H1 (cell line): ENCODE measurements around the gene DNAH12. TPM values are rescaled to one million over a fixed set of nuclear protein-coding genes. Genes with fewer than 3 reads are reported as not detected.

ENCODE experiments used
- CTCF ChIA-PET: fragments of 300-600 bp; sonication (Branson Sonifier 250); formaldehyde crosslinking; loops from one replicate; lab custom pipeline; 2021; ENCODE audit not compliant: partially characterized antibody; lab: Charles Lee
- POLR2A ChIA-PET: fragments of 300-600 bp; sonication (Branson Sonifier 250); formaldehyde crosslinking; loops from one replicate; lab custom pipeline; 2021; ENCODE audit warnings: inconsistent platforms; ENCODE audit not compliant: partially characterized antibody; lab: Charles Lee
- DNase-seq, 2 experiments: peaks; one replicate each; pipeline versions ENCODE4 v3.0.0 to v3.0.0-alpha.2; 2010 to 2022; ENCODE audit warnings: low spot score in 2 of 2, low read depth in 1 of 2, mixed read lengths in 1 of 2
- FAIRE-seq: peaks from 2 replicates; lab custom pipeline; 2011; peaks lifted over from hg19 to GRCh38; lab: Jason Lieb, UNC
- H2AFZ ChIP-seq: 2 replicates; pipeline ENCODE4 v1.8.1; 2012; ENCODE audit warnings: low read length, inconsistent platforms
- H2AK5ac ChIP-seq: 2 replicates; pipeline ENCODE4 v1.6.1; 2013; ENCODE audit warnings: low read depth, low read length
- H2BK120ac ChIP-seq: replicated peaks from 2 replicates; pipeline ENCODE3; 2013; ENCODE audit warnings: low read depth, low read length, inconsistent platforms
- H2BK12ac ChIP-seq: 2 replicates; pipeline ENCODE4 v1.6.1; 2013; ENCODE audit warnings: low read depth, low read length
- H2BK15ac ChIP-seq: 2 replicates; pipeline ENCODE4 v1.6.1; 2013; ENCODE audit warnings: low read length
- H2BK20ac ChIP-seq: 2 replicates; pipeline ENCODE4 v1.6.1; 2013; ENCODE audit warnings: low read length
- H2BK5ac ChIP-seq: 2 replicates; pipeline ENCODE4 v1.6.1; 2013; ENCODE audit warnings: low read depth, low read length
- H3K14ac ChIP-seq: 2 replicates; pipeline ENCODE4 v1.6.1; 2013; ENCODE audit warnings: inconsistent platforms; ENCODE audit not compliant: insufficient read length
- H3K18ac ChIP-seq: 2 replicates; pipeline ENCODE4 v1.6.1; 2013; ENCODE audit warnings: low read length; ENCODE audit errors: extremely low read depth
- H3K23ac ChIP-seq: 2 replicates; pipeline ENCODE4 v1.6.1; 2013; ENCODE audit warnings: inconsistent platforms; ENCODE audit not compliant: insufficient read length
- H3K23me2 ChIP-seq: 2 replicates; pipeline ENCODE4 v1.6.1; 2013; ENCODE audit warnings: low read depth, low read length
- H3K27ac ChIP-seq: 2 replicates; pipeline ENCODE4 v1.6.1; 2011; ENCODE audit warnings: low read depth, low read length, inconsistent platforms
- H3K27me3 ChIP-seq, 4 experiments: replicated peaks in 1 of 4; 1 replicate in 1 of 4; 2 replicates in 3 of 4; pipeline versions ENCODE4 v1.6.1 to v1.8.1; 2011 to 2013; ENCODE audit warnings: low read length in 3 of 4, mild to moderate bottlenecking in 3 of 4, inconsistent platforms in 2 of 4, mixed read lengths in 2 of 4, moderate library complexity in 1 of 4; ENCODE audit not compliant: control insufficient read depth in 3 of 4, insufficient read depth in 3 of 4; ENCODE audit errors: extremely low read depth in 1 of 4
- H3K36me3 ChIP-seq, 4 experiments: 2 replicates each; pipeline versions ENCODE4 v1.6.1 to v1.8.1; 2011 to 2013; ENCODE audit warnings: mild to moderate bottlenecking in 4 of 4, low read length in 3 of 4, moderate library complexity in 2 of 4, control low read depth in 1 of 4, inconsistent platforms in 1 of 4; ENCODE audit not compliant: insufficient read depth in 4 of 4, control insufficient read depth in 2 of 4
- H3K4ac ChIP-seq: replicated peaks from 2 replicates; pipeline ENCODE3; 2013; ENCODE audit warnings: low read length, low read depth, mixed read lengths, inconsistent platforms; ENCODE audit not compliant: insufficient read length
- H3K4me1 ChIP-seq, 4 experiments: replicated peaks in 1 of 4; 1 replicate in 1 of 4; 2 replicates in 3 of 4; pipeline versions ENCODE4 v1.6.1 to v1.8.1; 2011 to 2013; ENCODE audit warnings: low read length in 3 of 4, inconsistent platforms in 2 of 4, mixed read lengths in 1 of 4; ENCODE audit not compliant: insufficient read depth in 4 of 4, control insufficient read depth in 3 of 4
- H3K4me2 ChIP-seq, 2 experiments: 2 replicates each; pipeline versions ENCODE4 v1.6.1 to v1.8.1; 2011 to 2013; ENCODE audit warnings: low read depth in 2 of 2, low read length in 2 of 2, control low read depth in 1 of 2, inconsistent platforms in 1 of 2, mild to moderate bottlenecking in 1 of 2; ENCODE audit not compliant: insufficient read depth in 1 of 2
- H3K4me3 ChIP-seq, 4 experiments: fragments of 200-600, 300-600 bp in 1 of 4; sonication (generic), shearing (Covaris generic), sonication (Bioruptor Twin) in 1 of 4; 2 replicates each; pipeline versions ENCODE4 v1.5.1 to v1.8.1; 2011 to 2016; ENCODE audit warnings: low read length in 4 of 4, low read depth in 3 of 4, control low read depth in 2 of 4, inconsistent platforms in 2 of 4, mild to moderate bottlenecking in 2 of 4, mixed read lengths in 1 of 4, moderate library complexity in 1 of 4; ENCODE audit not compliant: insufficient read depth in 2 of 4; ENCODE audit errors: extremely low read depth in 1 of 4
- H3K56ac ChIP-seq: replicated peaks from 2 replicates; pipeline ENCODE3; 2013; ENCODE audit warnings: low read depth, mild to moderate bottlenecking, mixed read lengths, low read length, inconsistent platforms; ENCODE audit not compliant: insufficient read length
- H3K79me1 ChIP-seq: 2 replicates; pipeline ENCODE4 v1.6.1; 2013; ENCODE audit warnings: low read depth, low read length, control low read depth
- H3K79me2 ChIP-seq, 2 experiments: 2 replicates each; pipeline versions ENCODE4 v1.6.1 to v1.8.1; 2012 to 2013; ENCODE audit warnings: low read length in 2 of 2, mild to moderate bottlenecking in 2 of 2, inconsistent platforms in 1 of 2; ENCODE audit not compliant: insufficient read depth in 2 of 2, control insufficient read depth in 1 of 2
- H3K9ac ChIP-seq, 4 experiments: replicated peaks in 1 of 4; 1 replicate in 1 of 4; 2 replicates in 3 of 4; pipeline versions ENCODE4 v1.6.1 to v1.8.1; 2011 to 2013; ENCODE audit warnings: low read depth in 3 of 4, low read length in 3 of 4, control low read depth in 2 of 4, mild to moderate bottlenecking in 2 of 4, moderate library complexity in 2 of 4, inconsistent platforms in 1 of 4; ENCODE audit errors: extremely low read depth in 1 of 4
- H3K9me3 ChIP-seq, 2 experiments: 2 replicates each; pipeline versions ENCODE4 v1.6.1 to v1.8.1; 2012 to 2013; ENCODE audit warnings: mild to moderate bottlenecking in 2 of 2, moderate library complexity in 2 of 2, control low read depth in 1 of 2, inconsistent platforms in 1 of 2, low read depth in 1 of 2, low read length in 1 of 2, mixed read lengths in 1 of 2; ENCODE audit not compliant: insufficient read depth in 2 of 2
- H4K20me1 ChIP-seq, 2 experiments: replicated peaks in 1 of 2; 2 replicates each; pipeline versions ENCODE3 to v1.8.1; 2011 to 2013; ENCODE audit warnings: inconsistent platforms in 2 of 2, low read length in 2 of 2, mild to moderate bottlenecking in 1 of 2; ENCODE audit not compliant: insufficient read depth in 2 of 2, control insufficient read depth in 1 of 2
- H4K5ac ChIP-seq: 2 replicates; pipeline ENCODE4 v1.6.1; 2013; ENCODE audit warnings: low read length, low read depth, mixed read lengths, inconsistent platforms; ENCODE audit not compliant: insufficient read length
- H4K8ac ChIP-seq: 2 replicates; pipeline ENCODE4 v1.8.0; 2013; ENCODE audit warnings: mild to moderate bottlenecking, moderate library complexity, low read length, inconsistent platforms; ENCODE audit not compliant: insufficient read depth; ENCODE audit errors: extremely low read depth
- H4K91ac ChIP-seq: replicated peaks from 2 replicates; pipeline ENCODE3; 2013; ENCODE audit warnings: low read length, mixed read lengths, inconsistent platforms; ENCODE audit not compliant: insufficient read length
- BRCA1 ChIP-seq: IDR thresholded peaks from 2 replicates; pipeline ENCODE4 v1.6.1; 2012; ENCODE audit warnings: low read depth, low read length, improper control_type of control experiment
- EP300 ChIP-seq, 2 experiments: IDR thresholded peaks; 1 replicate in 1 of 2; 2 replicates in 1 of 2; pipeline ENCODE4 v1.6.1; 2011 to 2012; ENCODE audit warnings: low read depth in 2 of 2, low read length in 2 of 2, mild to moderate bottlenecking in 2 of 2, borderline replicate concordance in 1 of 2, inconsistent platforms in 1 of 2, moderate library complexity in 1 of 2
- HDAC2 ChIP-seq, 2 experiments: fragments of 300-600 bp in 1 of 2; sonication (generic) in 1 of 2; IDR thresholded peaks; 2 replicates each; pipeline ENCODE4 v1.6.1; 2011 to 2012; ENCODE audit warnings: low read depth in 2 of 2, low read length in 2 of 2, mild to moderate bottlenecking in 2 of 2, moderate library complexity in 2 of 2, borderline replicate concordance in 1 of 2, inconsistent platforms in 1 of 2
- KDM5A ChIP-seq: fragments of 200-600 bp; IDR thresholded peaks from 2 replicates; pipeline ENCODE4 v1.7.1; 2012; ENCODE audit warnings: mild to moderate bottlenecking, low read length, inconsistent platforms, mixed read lengths
- RAD21 ChIP-seq, 2 experiments: IDR thresholded peaks in 1 of 2; conservative IDR thresholded peaks in 1 of 2; 2 replicates each; pipeline ENCODE4 v1.6.1; 2011; ENCODE audit warnings: low read depth in 2 of 2, low read length in 2 of 2, improper control_type of control experiment in 1 of 2, inconsistent platforms in 1 of 2, mild to moderate bottlenecking in 1 of 2, moderate library complexity in 1 of 2
- SIRT6 ChIP-seq: IDR thresholded peaks from one replicate; pipeline ENCODE4 v1.7.1; 2012; ENCODE audit warnings: low read length, inconsistent platforms
- SUZ12 ChIP-seq: fragments of 200-600 bp; sonication (generic); IDR thresholded peaks from 2 replicates; pipeline ENCODE4 v1.6.1; 2012; ENCODE audit warnings: mild to moderate bottlenecking, inconsistent platforms, low read length, moderate library complexity, mixed read lengths
- WGBS, 2 experiments: shearing (Covaris generic) in 1 of 2; methylation state at CpG; one replicate each; pipeline versions ENCODE4 v1.1.6 to v1.1.7; 2013 to 2015; ENCODE audit warnings: low lambda C conversion rate in 2 of 2, mixed read lengths in 2 of 2, inconsistent platforms in 1 of 2, low coverage in 1 of 2, missing lambda C conversion rate in 1 of 2; ENCODE audit not compliant: insufficient replicate concordance in 2 of 2, insufficient coverage in 1 of 2, insufficient read length in 1 of 2; ENCODE audit errors: extremely low coverage in 1 of 2, missing lambda C conversion rate in 1 of 2; 5-methylcytosine and 5-hydroxymethylcytosine counted together
- polyA plus RNA-seq, 7 experiments: library from polyadenylated mRNA; depleted of rRNA in 3 of 7; stranded (reverse) in 5 of 7; unstranded in 2 of 7; fragments of >200 nt in 5 of 7; fragments of 200-250 nt in 2 of 7; gene quantifications; 1 replicate in 5 of 7; 2 replicates in 1 of 7; 4 replicates in 1 of 7; pipeline versions ENCODE4 v1.2.1 to v1.2.3, GENCODE V29; 2011 to 2013; ENCODE audit warnings: missing spikeins in 2 of 7, mixed read lengths in 2 of 7
- total RNA-seq: library from RNA; stranded (reverse); fragmentation: NEBNext Ultra II Directional; extraction: Animal tissue kit (Norgen Biotek cat#: 25700); gene quantifications from 2 replicates; pipeline ENCODE4 v1.2.1, GENCODE V29; 2021
- TF ChIP-seq, protein P1 (sequence below): IDR thresholded peaks from 2 replicates; pipeline ENCODE4 v1.6.1; 2012; ENCODE audit warnings: low read length, inconsistent platforms

The DNAH12 gene
- total and polyA plus RNA-seq, 2 of the 8 experiments (the other 6 are each of a cell fraction or from before 2014, with no cell fraction given) = not detected

DNA sequence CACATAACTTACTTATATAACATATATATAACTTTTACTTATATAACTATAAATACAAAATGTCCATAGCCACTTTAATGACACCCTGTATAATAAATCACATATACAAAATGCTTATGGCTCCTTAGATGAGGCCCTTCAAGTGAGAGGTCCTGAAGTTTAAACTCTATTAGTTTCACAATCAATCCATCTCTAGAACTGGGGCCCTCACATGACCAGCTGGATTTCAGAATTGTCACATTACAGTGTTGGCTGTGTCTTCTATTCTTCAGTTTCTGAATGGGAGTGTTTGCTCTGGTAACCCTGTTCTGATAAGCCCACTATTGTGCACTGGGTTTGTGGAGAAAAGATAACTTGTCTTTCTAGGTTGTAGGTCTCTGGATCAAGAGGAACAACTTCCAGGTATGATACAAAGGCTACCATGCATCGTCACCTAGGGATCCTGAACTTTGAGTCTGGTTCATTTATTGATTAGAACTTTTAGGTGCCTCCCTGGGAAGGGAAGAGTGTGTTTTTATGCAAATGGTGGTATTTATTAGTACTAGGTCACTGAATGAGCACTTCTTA, 107.9 kb downstream of the DNAH12 start:
- FAIRE-seq = no peak
- no peak overlapping the region for H2BK20ac ChIP-seq
- no peak overlapping the region for H3K23ac ChIP-seq
- H2AFZ ChIP-seq = 0 out of 2 replicates have a peak overlapping the region, but pooled peaks have one; percentile 11
- no peak overlapping the region for H3K14ac ChIP-seq
- H3K79me1 ChIP-seq = no peaks in the 10 kb centered on the region
- H3K4me1 ChIP-seq = no peaks in the 10 kb centered on the region
- no peaks in the 10 kb centered on the region for H3K79me2 ChIP-seq
- H3K27me3 ChIP-seq = no peaks in the 10 kb centered on the region
- whole genome bisulfite sequencing, 2 experiments = 92% methylated on average over 1 of the region's 1 CpG; no CpG with 5 or more reads in 1 of the 2 experiments
- no peak overlapping the region for H2AK5ac ChIP-seq
- CTCF ChIA-PET = interaction anchor here (1.0 to 2.4 kb wide), 2 partner anchors 11 to 12 kb away, joined by 3 to 15 read pairs; no protein-coding TSS in a partner anchor
- no peak overlapping the region for H2BK120ac ChIP-seq
- H2BK5ac ChIP-seq = no peak overlapping the region
- no peak overlapping the region for H2BK12ac ChIP-seq
- no peak overlapping the region for H3K18ac ChIP-seq
- H3K4me2 ChIP-seq = no peak overlapping the region
- no peak overlapping the region for H4K8ac ChIP-seq
- no peak overlapping the region for H3K4me3 ChIP-seq
- H4K5ac ChIP-seq = no peak overlapping the region
- no peaks in the 10 kb centered on the region for H3K23me2 ChIP-seq
- H4K91ac ChIP-seq = no peak overlapping the region
- no peak overlapping the region for H3K56ac ChIP-seq
- H3K9me3 ChIP-seq = no peaks in the 10 kb centered on the region
- POLR2A ChIA-PET = no interaction called here
- H3K4ac ChIP-seq = no peak overlapping the region
- DNase-seq = no peak
- no peaks in the 10 kb centered on the region for H4K20me1 ChIP-seq
- no peak overlapping the region for H3K27ac ChIP-seq
- no peak overlapping the region for H2BK15ac ChIP-seq
- H3K9ac ChIP-seq = no peak overlapping the region
- no peaks in the 10 kb centered on the region for H3K36me3 ChIP-seq
- TF ChIP-seq SUZ12 = no peak
- TF ChIP-seq BRCA1 = no peak
- TF ChIP-seq, protein P1, sequence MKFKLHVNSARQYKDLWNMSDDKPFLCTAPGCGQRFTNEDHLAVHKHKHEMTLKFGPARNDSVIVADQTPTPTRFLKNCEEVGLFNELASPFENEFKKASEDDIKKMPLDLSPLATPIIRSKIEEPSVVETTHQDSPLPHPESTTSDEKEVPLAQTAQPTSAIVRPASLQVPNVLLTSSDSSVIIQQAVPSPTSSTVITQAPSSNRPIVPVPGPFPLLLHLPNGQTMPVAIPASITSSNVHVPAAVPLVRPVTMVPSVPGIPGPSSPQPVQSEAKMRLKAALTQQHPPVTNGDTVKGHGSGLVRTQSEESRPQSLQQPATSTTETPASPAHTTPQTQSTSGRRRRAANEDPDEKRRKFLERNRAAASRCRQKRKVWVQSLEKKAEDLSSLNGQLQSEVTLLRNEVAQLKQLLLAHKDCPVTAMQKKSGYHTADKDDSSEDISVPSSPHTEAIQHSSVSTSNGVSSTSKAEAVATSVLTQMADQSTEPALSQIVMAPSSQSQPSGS = no peak
- no peak for TF ChIP-seq SIRT6
- no peak for TF ChIP-seq KDM5A
- TF ChIP-seq RAD21 (IDR thresholded peaks at IDR 0.05 in 1 of 2, conservative IDR thresholded peaks at IDR 0.05 in 1 of 2; ENCODE audit: low read depth in 2 of 2, low read length in 2 of 2) = no peak
- no peak for TF ChIP-seq HDAC2 (IDR thresholded peaks at IDR 0.05; ENCODE audit: borderline replicate concordance in 1 of 2, low read depth in 2 of 2, low read length in 2 of 2)
- no peak for TF ChIP-seq EP300 (IDR thresholded peaks at IDR 0.05; ENCODE audit: borderline replicate concordance in 1 of 2, low read depth in 2 of 2, low read length in 2 of 2)
